Trophoblast cell (in vitro differentiated cells and primary cell): Measurements from ENCODE around the gene SOAT2.

Experiments used
- DNase-seq, 2 donors: peaks; one replicate each; pipeline ENCODE4 v3.0.0-alpha.2; 2016
- H2AFZ ChIP-seq: 2 replicates; pipeline ENCODE4 v1.6.1; 2013; ENCODE audit warnings: low read length, moderate library complexity, mild to moderate bottlenecking; ENCODE audit not compliant: insufficient read depth, poor library complexity
- H2AK5ac ChIP-seq: 2 replicates; pipeline ENCODE4 v1.6.1; 2013; ENCODE audit warnings: mild to moderate bottlenecking, low read length
- H2BK120ac ChIP-seq: 2 replicates; pipeline ENCODE4 v1.6.1; 2013; ENCODE audit warnings: low read length, mild to moderate bottlenecking, moderate library complexity; ENCODE audit not compliant: insufficient read depth, poor library complexity
- H2BK12ac ChIP-seq: 2 replicates; pipeline ENCODE4 v1.6.1; 2013; ENCODE audit warnings: mild to moderate bottlenecking, low read length, moderate library complexity
- H2BK5ac ChIP-seq: 2 replicates; pipeline ENCODE4 v1.6.1; 2013; ENCODE audit warnings: low read length, low read depth, moderate library complexity, mild to moderate bottlenecking; ENCODE audit not compliant: poor library complexity
- H3K14ac ChIP-seq: 2 replicates; pipeline ENCODE4 v1.6.1; 2013; ENCODE audit warnings: mild to moderate bottlenecking, low read length
- H3K18ac ChIP-seq: 2 replicates; pipeline ENCODE4 v1.6.1; 2013; ENCODE audit warnings: mild to moderate bottlenecking, low read length
- H3K23ac ChIP-seq: 2 replicates; pipeline ENCODE4 v1.6.1; 2013; ENCODE audit warnings: low read length
- H3K27ac ChIP-seq: 2 replicates; pipeline ENCODE4 v1.5.1; 2013; ENCODE audit warnings: low read depth, mild to moderate bottlenecking, inconsistent platforms, low read length, moderate library complexity
- H3K27me3 ChIP-seq: 2 replicates; pipeline ENCODE4 v1.6.1; 2013; ENCODE audit warnings: inconsistent platforms, mild to moderate bottlenecking, low read length, moderate library complexity; ENCODE audit not compliant: insufficient read depth
- H3K36me3 ChIP-seq, 2 experiments: 1 replicate in 1 of 2; 2 replicates in 1 of 2; pipeline ENCODE4 v1.6.1; 2013; ENCODE audit warnings: low read length in 2 of 2, mild to moderate bottlenecking in 2 of 2, moderate library complexity in 1 of 2; ENCODE audit not compliant: insufficient read depth in 2 of 2, control insufficient read depth in 1 of 2
- H3K4ac ChIP-seq: 2 replicates; pipeline ENCODE4 v1.6.1; 2013; ENCODE audit warnings: low read depth, mild to moderate bottlenecking, low read length, moderate library complexity
- H3K4me1 ChIP-seq, 2 experiments: 1 replicate in 1 of 2; 2 replicates in 1 of 2; pipeline ENCODE4 v1.6.1; 2013; ENCODE audit warnings: low read length in 2 of 2, mild to moderate bottlenecking in 2 of 2, moderate library complexity in 1 of 2; ENCODE audit not compliant: insufficient read depth in 2 of 2, control insufficient read depth in 1 of 2
- H3K4me2 ChIP-seq: 2 replicates; pipeline ENCODE4 v1.6.1; 2013; ENCODE audit warnings: inconsistent platforms, mild to moderate bottlenecking, low read length, moderate library complexity
- H3K4me3 ChIP-seq: 2 replicates; pipeline ENCODE4 v1.5.1; 2013; ENCODE audit warnings: mild to moderate bottlenecking, low read depth, low read length, inconsistent platforms
- H3K79me1 ChIP-seq: one replicate; pipeline ENCODE4 v1.6.1; 2013; ENCODE audit warnings: low read length
- H3K79me2 ChIP-seq: 2 replicates; pipeline ENCODE4 v1.6.1; 2013; ENCODE audit warnings: low read length, mild to moderate bottlenecking; ENCODE audit not compliant: control insufficient read depth, insufficient read depth, poor library complexity
- H3K9ac ChIP-seq: 2 replicates; pipeline ENCODE4 v1.6.1; 2013; ENCODE audit warnings: mild to moderate bottlenecking, low read length
- H3K9me3 ChIP-seq: 2 replicates; pipeline ENCODE4 v1.6.1; 2013; ENCODE audit warnings: low read depth, mild to moderate bottlenecking, control low read depth, inconsistent platforms, low read length; ENCODE audit not compliant: insufficient read depth
- H4K12ac ChIP-seq: 2 replicates; pipeline ENCODE4 v1.6.1; 2013; ENCODE audit warnings: low read depth, mild to moderate bottlenecking, low read length, moderate library complexity
- H4K8ac ChIP-seq: 2 replicates; pipeline ENCODE4 v1.6.1; 2013; ENCODE audit warnings: low read depth, mild to moderate bottlenecking, low read length, moderate library complexity
- H4K91ac ChIP-seq: one replicate; pipeline ENCODE4 v1.6.1; 2013; ENCODE audit warnings: low read depth, mild to moderate bottlenecking, low read length, moderate library complexity
- WGBS: extraction: QIAGEN DNeasy Blood & Tissue Kit; methylation state at CpG from one replicate; pipeline ENCODE4 v1.1.7; 2013; ENCODE audit warnings: missing lambda C conversion rate; ENCODE audit not compliant: insufficient read length, insufficient coverage; ENCODE audit errors: extremely low coverage; 5-methylcytosine and 5-hydroxymethylcytosine counted together

The SOAT2 gene

GRCh38 chr12:53122961-53123468 is 19.7 kb downstream of the SOAT2 start:
- no peak overlapping the region for H2BK5ac ChIP-seq
- no peak overlapping the region for H3K4me3 ChIP-seq
- no peak overlapping the region for H3K14ac ChIP-seq
- no peak overlapping the region for H3K4me2 ChIP-seq
- no peak overlapping the region for H4K12ac ChIP-seq
- H3K4me1 ChIP-seq: no peaks in the 10 kb centered on the region
- no peaks in the 10 kb centered on the region for H3K79me1 ChIP-seq
- no peak overlapping the region for H3K23ac ChIP-seq
- H2AFZ ChIP-seq: no peak overlapping the region
- H4K91ac ChIP-seq: no peak overlapping the region
- WGBS: no CpG with 5 or more reads among the region's 10 CpGs
- DNase-seq: no peak
- no peak overlapping the region for H3K9ac ChIP-seq
- no peaks in the 10 kb centered on the region for H3K79me2 ChIP-seq
- no peak overlapping the region for H4K8ac ChIP-seq
- H3K9me3 ChIP-seq: peaks cover 3% of the 10 kb centered on the region
- H3K27ac ChIP-seq: no peak overlapping the region
- no peak overlapping the region for H2BK12ac ChIP-seq
- H3K36me3 ChIP-seq: no peaks in the 10 kb centered on the region
- no peak overlapping the region for H2BK120ac ChIP-seq
- H2AK5ac ChIP-seq: no peak overlapping the region
- H3K18ac ChIP-seq: no peak overlapping the region
- H3K4ac ChIP-seq: no peak overlapping the region
- no peaks in the 10 kb centered on the region for H3K27me3 ChIP-seq

GRCh38 chr12:53123578-53124351 is 20.5 kb downstream of the SOAT2 start:
- peak; percentile 47 to 62 for DNase-seq
- Histone ChIP-seq H3K18ac (no peak overlapping the region), H3K36me3 (no peaks in the 10 kb centered on the region), H2BK5ac (no peak overlapping the region), H2AK5ac (no peak overlapping the region), H3K4ac (no peak overlapping the region), H3K4me1 (no peaks in the 10 kb centered on the region), H2BK12ac (no peak overlapping the region), H3K14ac (no peak overlapping the region), H3K27me3 (no peaks in the 10 kb centered on the region), H3K4me3 (no peak overlapping the region), H2BK120ac (no peak overlapping the region), H3K79me1 (no peaks in the 10 kb centered on the region), H3K4me2 (no peak overlapping the region), H4K8ac (no peak overlapping the region), H3K79me2 (no peaks in the 10 kb centered on the region), H3K9ac (no peak overlapping the region), H3K23ac (no peak overlapping the region), H3K27ac (no peak overlapping the region), H2AFZ (no peak overlapping the region), H4K12ac (no peak overlapping the region), H4K91ac (no peak overlapping the region), H3K9me3 (peaks cover 3% of the 10 kb centered on the region)
- WGBS: no CpG with 5 or more reads among the region's 16 CpGs

- Histone ChIP-seq H3K4me1 (no peaks in the 10 kb centered on the region), H2BK5ac (no peak overlapping the region), H2AFZ (no peak overlapping the region), H2AK5ac (no peak overlapping the region), H2BK12ac (no peak overlapping the region), H3K9ac (no peak overlapping the region), H3K36me3 (no peaks in the 10 kb centered on the region), H3K9me3 (peaks cover 3% of the 10 kb centered on the region), H4K91ac (no peak overlapping the region), H3K27me3 (no peaks in the 10 kb centered on the region), H3K79me2 (no peaks in the 10 kb centered on the region), H4K8ac (no peak overlapping the region), H3K23ac (no peak overlapping the region), H4K12ac (no peak overlapping the region), H3K14ac (no peak overlapping the region), H3K18ac (no peak overlapping the region), H3K79me1 (no peaks in the 10 kb centered on the region), H3K4ac (no peak overlapping the region), H3K4me2 (no peak overlapping the region), H2BK120ac (no peak overlapping the region), H3K4me3 (no peak overlapping the region), H3K27ac (no peak overlapping the region)
- no peak for DNase-seq
Measured at GRCh38 chr12:53124352-53124723, 21.1 kb downstream of the SOAT2 start.

- no CpG with 5 or more reads among the region's 1 CpG for WGBS
- Histone ChIP-seq H3K18ac (no peak overlapping the region), H3K27ac (no peak overlapping the region)
Measured at GRCh38 chr12:53127169-53127568, 23.9 kb downstream of the SOAT2 start.

More at GRCh38 chr12:53127169-53127568, 23.9 kb downstream of the SOAT2 start:
- Histone ChIP-seq H3K27me3 (no peaks in the 10 kb centered on the region), H3K4me1 (no peaks in the 10 kb centered on the region), H3K9ac (no peak overlapping the region), H3K36me3 (no peaks in the 10 kb centered on the region), H4K12ac (no peak overlapping the region), H3K4me2 (no peak overlapping the region), H3K79me1 (no peaks in the 10 kb centered on the region), H4K8ac (no peak overlapping the region), H2BK120ac (no peak overlapping the region), H3K9me3 (peaks cover 3% of the 10 kb centered on the region), H2AK5ac (no peak overlapping the region), H2AFZ (no peak overlapping the region), H2BK5ac (no peak overlapping the region), H3K4me3 (no peak overlapping the region), H3K79me2 (no peaks in the 10 kb centered on the region), H3K23ac (no peak overlapping the region), H4K91ac (no peak overlapping the region), H3K14ac (no peak overlapping the region), H2BK12ac (no peak overlapping the region), H3K4ac (no peak overlapping the region)
- DNase-seq: no peak
